ENCODE data around the gene EHMT1. TPM values are rescaled to one million over a fixed set of nuclear protein-coding genes. Genes with fewer than 3 reads are reported as not detected.

EHMT1 gene
- total RNA-seq, 1 donor from 2014 or later, result 64.5 TPM

DNA sequence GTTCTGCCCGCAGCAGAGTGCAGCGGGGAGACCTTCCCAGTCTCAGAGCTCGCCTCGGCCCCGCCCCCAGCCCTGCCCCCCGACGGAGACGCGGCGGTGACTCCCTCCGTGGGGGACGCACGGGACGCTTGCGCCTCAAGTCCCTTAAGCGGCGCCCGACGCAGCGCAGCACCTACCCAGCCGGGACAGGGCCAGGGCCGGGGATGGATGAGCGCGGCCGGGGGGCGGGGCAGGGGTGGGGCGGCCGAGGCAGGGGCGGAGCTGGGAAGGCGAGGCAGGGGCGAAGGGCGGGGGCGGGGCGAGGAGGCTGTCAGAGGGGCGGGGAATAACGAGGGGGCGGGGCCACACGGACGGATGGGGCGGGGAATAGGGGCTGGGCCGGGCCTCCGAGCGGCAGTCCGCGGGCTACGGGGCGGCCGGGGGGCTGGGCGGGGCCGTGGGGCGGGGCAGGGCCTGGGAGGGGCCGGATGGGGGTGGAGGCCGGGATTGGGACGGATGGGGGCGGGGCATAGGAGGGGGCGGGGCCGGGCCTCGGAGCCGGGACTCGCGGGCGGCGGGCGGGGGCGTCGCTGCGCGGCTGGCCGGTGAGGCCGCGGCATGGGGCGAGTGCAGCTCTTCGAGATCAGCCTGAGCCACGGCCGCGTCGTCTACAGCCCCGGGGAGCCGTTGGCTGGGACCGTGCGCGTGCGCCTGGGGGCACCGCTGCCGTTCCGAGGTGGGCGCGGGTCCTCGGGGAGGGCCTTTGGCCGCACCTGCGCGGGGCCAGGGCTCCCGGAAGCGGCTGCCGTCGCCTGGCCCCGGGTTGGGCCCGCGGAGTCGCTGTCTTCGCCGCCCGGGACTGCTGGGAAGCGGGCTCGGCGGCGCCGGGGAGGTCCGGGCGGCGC lies 13.4 kb upstream of the EHMT1 start, which contains the start of gene ARRDC1:
ARRDC1 (plus strand) TSS at position 566 of the 884 bp plus-strand sequence; CDS start at position 598, 32 bp downstream.
- Mint-ChIP-seq H3K27ac (ENCODE audit: unreplicated experiment) (no peak within 1 kb of the TSS), H3K36me3 (ENCODE audit: low read depth, unreplicated experiment) (peaks cover 2% of the 10 kb centered on the region), H3K27me3 (ENCODE audit: low read depth, unreplicated experiment) (no peaks in the 10 kb centered on the region), H3K4me1 (ENCODE audit: low read depth, unreplicated experiment) (peaks cover 7% of the 10 kb centered on the region), H3K9me3 (ENCODE audit: unreplicated experiment) (no peaks in the 10 kb centered on the region), H3K4me3 (ENCODE audit: unreplicated experiment) (peak within 1 kb of the TSS; percentile 82)
- H3K79me2 ChIP-seq (ENCODE audit: insufficient read depth, low read length), result peaks cover 4% of the 10 kb centered on the region
- peak; percentile 52 for DNase-seq (ENCODE audit: low read depth)
- H3K4me1 ChIP-seq (ENCODE audit: insufficient read depth, low read length), result peaks cover 16% of the 10 kb centered on the region
- H3K36me3 ChIP-seq (ENCODE audit: insufficient read depth, low read length), result no peaks in the 10 kb centered on the region
- peak within 1 kb of the TSS; percentile 87 for H2AFZ ChIP-seq (ENCODE audit: low read depth, low read length)
- H3K27me3 ChIP-seq (ENCODE audit: insufficient read depth, low read length), result no peaks in the 10 kb centered on the region
- H4K20me1 ChIP-seq (ENCODE audit: insufficient read depth, low read length), result peaks cover 16% of the 10 kb centered on the region
- peak within 1 kb of the TSS; percentile 74 for H3K9ac ChIP-seq (ENCODE audit: low read length)
- TF ChIP-seq EZH2 (IDR thresholded peaks at IDR 0.05; ENCODE audit: insufficient read depth, low read length) (no peak), CTCF (IDR thresholded peaks at IDR 0.05; ENCODE audit: insufficient read depth, low read depth, low read length) (no peak)
- no peak within 1 kb of the TSS for H3K27ac ChIP-seq (ENCODE audit: low read depth, low read length)
- H3K4me2 ChIP-seq (ENCODE audit: low read length), result peak within 1 kb of the TSS; percentile 90
- H3K9me3 ChIP-seq (ENCODE audit: insufficient read depth, low read depth, low read length), result no peaks in the 10 kb centered on the region
- FAIRE-seq, result no peak
- H3K4me3 ChIP-seq (ENCODE audit: insufficient read depth, low read depth, low read length), result peak within 1 kb of the TSS; percentile 66

DNA sequence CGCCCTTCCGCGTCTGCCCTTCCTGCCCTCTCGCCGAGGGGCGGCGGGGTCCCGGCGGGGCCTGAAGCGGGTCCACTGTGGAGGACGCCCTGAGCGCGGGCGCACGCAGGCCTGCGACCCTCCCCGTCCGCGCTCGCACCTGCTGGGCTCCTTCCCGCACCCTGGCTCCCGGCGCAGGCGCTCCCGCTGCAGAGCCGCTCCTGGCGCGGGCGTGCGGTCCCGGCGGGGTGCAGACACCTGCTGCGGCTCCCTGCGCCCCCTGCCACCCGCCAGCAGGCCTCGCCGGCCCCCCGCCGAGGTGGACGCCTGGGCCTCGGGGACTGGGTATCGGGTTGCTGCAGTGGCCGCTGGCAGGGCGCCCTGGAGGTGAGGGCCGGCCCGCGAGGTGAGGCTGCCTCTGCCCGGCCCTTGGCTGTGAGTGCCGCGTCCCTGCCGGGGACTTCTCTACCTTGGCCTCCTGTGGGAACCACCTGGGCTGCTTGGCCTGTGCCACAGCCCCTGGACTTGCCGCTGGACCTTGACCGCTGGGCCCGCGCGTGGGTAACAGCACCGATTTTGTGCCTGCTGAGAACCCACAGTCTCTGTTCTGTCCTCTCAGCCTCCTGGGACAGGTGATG lies 12.7 kb upstream of the EHMT1 start:
- peaks cover 16% of the 10 kb centered on the region for H3K4me1 ChIP-seq (ENCODE audit: insufficient read depth, low read length)
- H3K27me3 ChIP-seq (ENCODE audit: insufficient read depth, low read length), result no peaks in the 10 kb centered on the region
- Mint-ChIP-seq H3K4me1 (ENCODE audit: low read depth, unreplicated experiment) (peaks cover 7% of the 10 kb centered on the region), H3K4me3 (ENCODE audit: unreplicated experiment) (peak overlapping the region; percentile 82), H3K9me3 (ENCODE audit: unreplicated experiment) (no peaks in the 10 kb centered on the region), H3K36me3 (ENCODE audit: low read depth, unreplicated experiment) (peaks cover 2% of the 10 kb centered on the region), H3K27me3 (ENCODE audit: low read depth, unreplicated experiment) (no peaks in the 10 kb centered on the region), H3K27ac (ENCODE audit: unreplicated experiment) (no peak overlapping the region)
- TF ChIP-seq EZH2 (IDR thresholded peaks at IDR 0.05; ENCODE audit: insufficient read depth, low read length) (no peak), CTCF (IDR thresholded peaks at IDR 0.05; ENCODE audit: insufficient read depth, low read depth, low read length) (no peak)
- H4K20me1 ChIP-seq (ENCODE audit: insufficient read depth, low read length), result peaks cover 16% of the 10 kb centered on the region
- no peak overlapping the region for H3K27ac ChIP-seq (ENCODE audit: low read depth, low read length)
- H3K9me3 ChIP-seq (ENCODE audit: insufficient read depth, low read depth, low read length), result no peaks in the 10 kb centered on the region
- H2AFZ ChIP-seq (ENCODE audit: low read depth, low read length), result peak overlapping the region; percentile 87
- peak overlapping the region; percentile 74 for H3K9ac ChIP-seq (ENCODE audit: low read length)
- H3K4me3 ChIP-seq (ENCODE audit: insufficient read depth, low read depth, low read length), result peak overlapping the region; percentile 66
- no peak for DNase-seq (ENCODE audit: low read depth)
- FAIRE-seq, result no peak
- H3K79me2 ChIP-seq (ENCODE audit: insufficient read depth, low read length), result peaks cover 4% of the 10 kb centered on the region
- H3K36me3 ChIP-seq (ENCODE audit: insufficient read depth, low read length), result no peaks in the 10 kb centered on the region
- H3K4me2 ChIP-seq (ENCODE audit: low read length), result peak overlapping the region; percentile 90

Measured in astrocyte (in vitro differentiated cells and primary cell).